Chondrocyte (in vitro differentiated cells): ENCODE data around the gene SUMO2. TPM values are rescaled to one million over a fixed set of nuclear protein-coding genes. Genes with fewer than 3 reads are reported as not detected.

ENCODE experiments used
- DNase-seq: peaks from one replicate; pipeline ENCODE4 v3.0.0; 2021; ENCODE audit warnings: mixed read lengths, low spot score
- H3K27ac Mint-ChIP-seq: one replicate; pipeline ENCODE4 v1.8.0; 2021; ENCODE audit warnings: mild to moderate bottlenecking, moderate library complexity, mixed read lengths; ENCODE audit not compliant: unreplicated experiment
- H3K27me3 Mint-ChIP-seq: 2 replicates; pipeline ENCODE4 v1.8.0; 2021; ENCODE audit warnings: low read depth, mixed read lengths
- H3K36me3 Mint-ChIP-seq: 2 replicates; pipeline ENCODE4 v1.8.0; 2021; ENCODE audit warnings: low read depth, mixed read lengths
- H3K4me1 Mint-ChIP-seq: 2 replicates; pipeline ENCODE4 v1.8.0; 2021; ENCODE audit warnings: low read depth, mild to moderate bottlenecking, mixed read lengths
- H3K4me3 Mint-ChIP-seq: one replicate; pipeline ENCODE4 v1.8.0; 2021; ENCODE audit warnings: mild to moderate bottlenecking, moderate library complexity, mixed read lengths; ENCODE audit not compliant: unreplicated experiment
- H3K9me3 Mint-ChIP-seq: 2 replicates; pipeline ENCODE4 v1.8.0; 2021; ENCODE audit warnings: low read depth, mixed read lengths
- CTCF ChIP-seq: fragments of 200-600 bp; sonication (generic); IDR thresholded peaks from 2 replicates; pipeline ENCODE4 v1.5.0; 2021; ENCODE audit warnings: antibody characterized with exemption, mild to moderate bottlenecking, moderate library complexity
- total RNA-seq: library from RNA; stranded (reverse); gene quantifications from 3 replicates; pipeline ENCODE4 v1.2.1, GENCODE V29; 2021

The SUMO2 gene
- total RNA-seq, 1 donor from 2014 or later, result 307 TPM

GRCh38 chr17:75199886-75200618 lies 17.3 kb upstream of the SUMO2 start:
- no peak for TF ChIP-seq CTCF
- Mint-ChIP-seq H3K4me3 (no peak overlapping the region), H3K27me3 (no peaks in the 10 kb centered on the region), H3K36me3 (no peaks in the 10 kb centered on the region), H3K27ac (no peak overlapping the region), H3K4me1 (peaks cover 19% of the 10 kb centered on the region), H3K9me3 (no peaks in the 10 kb centered on the region)
- DNase-seq, result no peak

GRCh38 chr17:75194879-75195278 lies 12.1 kb upstream of the SUMO2 start:
- no peak for DNase-seq
- Mint-ChIP-seq H3K27ac (peak overlapping the region; percentile 85), H3K4me1 (peaks cover 9% of the 10 kb centered on the region), H3K9me3 (no peaks in the 10 kb centered on the region), H3K27me3 (no peaks in the 10 kb centered on the region), H3K36me3 (no peaks in the 10 kb centered on the region), H3K4me3 (no peak overlapping the region)
- TF ChIP-seq CTCF, result no peak

DNA sequence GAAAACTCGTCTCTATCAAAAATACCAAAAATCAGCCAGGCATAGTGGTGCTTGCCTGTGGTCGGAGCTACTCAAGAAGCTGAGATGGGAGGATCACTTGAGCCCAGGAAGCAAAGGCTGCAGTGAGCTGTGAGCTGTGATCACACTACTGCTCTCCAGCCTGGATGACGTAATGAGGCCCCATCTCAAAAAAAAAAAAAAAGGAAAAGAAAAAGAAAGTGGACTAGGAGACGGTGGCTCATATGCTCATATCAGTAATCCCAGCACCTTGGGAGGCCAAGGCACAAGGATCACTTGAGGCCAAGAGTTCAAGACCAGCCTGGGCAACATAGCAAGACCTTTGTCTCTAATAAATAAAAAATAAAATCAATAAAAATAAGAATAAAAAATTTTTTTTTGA lies 8.8 kb upstream of the SUMO2 start:
- Mint-ChIP-seq H3K9me3 (no peaks in the 10 kb centered on the region), H3K27ac (no peak overlapping the region), H3K4me3 (no peak overlapping the region), H3K36me3 (no peaks in the 10 kb centered on the region), H3K4me1 (peaks cover 9% of the 10 kb centered on the region), H3K27me3 (no peaks in the 10 kb centered on the region)
- no peak for TF ChIP-seq CTCF
- no peak for DNase-seq

- H3K4me1 Mint-ChIP-seq, result peaks cover 13% of the 10 kb centered on the region
- no peaks in the 10 kb centered on the region for H3K9me3 Mint-ChIP-seq
- H3K27me3 Mint-ChIP-seq, result no peaks in the 10 kb centered on the region
- no peaks in the 10 kb centered on the region for H3K36me3 Mint-ChIP-seq
- TF ChIP-seq CTCF, result no peak
- no peak overlapping the region for H3K4me3 Mint-ChIP-seq
- DNase-seq, result no peak
- H3K27ac Mint-ChIP-seq, result no peak overlapping the region
These were observed 5.9 kb upstream of the SUMO2 start for GRCh38 chr17:75188614-75189013.

DNA sequence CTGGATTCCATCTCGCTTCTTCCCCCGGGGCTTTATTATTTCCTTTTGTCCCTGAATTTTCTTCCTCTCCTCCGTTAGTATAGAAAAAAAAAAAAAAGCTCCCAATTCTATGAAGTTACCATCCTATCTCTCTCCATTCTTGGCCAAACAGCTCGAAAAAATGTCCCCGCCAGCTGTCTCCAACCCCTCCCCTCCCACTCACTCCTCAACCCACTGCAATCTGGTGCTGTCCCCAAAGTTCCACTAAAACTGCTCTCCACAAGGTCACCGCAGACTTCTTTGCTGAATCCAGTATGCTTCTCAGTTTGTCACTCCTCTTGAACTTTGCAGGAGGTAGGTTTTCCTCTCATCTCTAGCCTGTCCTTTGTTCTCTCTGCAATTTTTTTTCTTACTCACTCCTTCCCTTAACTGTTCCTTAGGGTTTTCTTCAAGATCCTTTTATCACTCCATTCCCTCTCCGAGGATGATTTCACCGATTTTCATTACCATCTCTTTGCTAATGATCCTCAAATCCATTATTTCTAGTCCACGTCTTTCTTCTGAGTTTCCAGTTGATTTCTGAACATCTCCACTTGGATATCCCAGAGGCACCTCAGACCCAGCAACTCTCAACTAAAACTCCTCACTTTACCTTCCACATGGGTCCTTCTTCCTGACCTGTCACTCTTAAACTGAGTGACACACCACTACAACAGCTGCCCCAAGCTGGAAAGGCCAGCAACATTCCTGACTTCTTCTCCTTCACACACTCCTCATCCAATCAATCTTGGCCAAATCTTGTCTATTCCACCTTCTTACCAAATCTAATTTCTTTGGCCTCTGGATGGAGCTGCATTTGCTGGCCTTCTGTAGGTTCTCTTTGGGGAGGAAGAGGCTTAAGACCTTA lies 1.5 kb upstream of the SUMO2 start:
- Mint-ChIP-seq H3K27me3 (no peaks in the 10 kb centered on the region), H3K36me3 (no peaks in the 10 kb centered on the region), H3K9me3 (no peaks in the 10 kb centered on the region), H3K4me1 (peaks cover 38% of the 10 kb centered on the region), H3K4me3 (peak overlapping the region; percentile 73), H3K27ac (peak overlapping the region; percentile 98)
- TF ChIP-seq CTCF, result no peak
- DNase-seq, result no peak
